A549 (cell line): ENCODE measurements around the gene GAGE13.

Source experiments
- MAFK ChIP-seq: fragments of 450-650 bp; IDR thresholded peaks from 2 replicates; pipeline ENCODE4 v1.6.1; 2014; ENCODE audit not compliant: partially characterized antibody
- POLR2A ChIP-seq: IDR thresholded peaks from 2 replicates; pipeline ENCODE4 v1.6.1; 2012; ENCODE audit warnings: mild to moderate bottlenecking, low read length
- TF ChIP-seq, protein P1 (sequence below): fragments of >200 bp; sonication (Bioruptor Twin); formaldehyde crosslinking; IDR thresholded peaks from 3 replicates; pipeline ENCODE4 v1.5.1; 2016

DNA sequence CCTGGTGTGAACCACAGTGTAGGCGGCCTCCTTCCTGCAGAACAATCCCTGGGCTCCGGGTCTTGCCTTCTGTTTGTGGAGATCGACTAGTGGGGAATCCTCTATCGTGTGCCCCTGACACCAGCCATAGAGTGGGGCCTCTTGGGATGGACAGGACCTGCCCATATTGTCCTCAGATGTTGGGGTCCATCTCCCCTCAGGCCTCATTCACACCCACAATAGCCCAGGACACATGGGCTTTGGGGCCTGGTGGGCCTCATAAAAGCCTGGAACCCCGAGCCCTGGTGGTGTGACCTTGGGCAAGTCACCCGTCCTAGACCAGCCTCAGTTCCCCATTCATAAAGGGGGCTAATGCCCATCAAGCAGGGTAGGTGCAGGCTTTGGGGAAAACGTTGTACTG, 41.2 kb upstream of the GAGE13 start:
- TF ChIP-seq, protein P1, sequence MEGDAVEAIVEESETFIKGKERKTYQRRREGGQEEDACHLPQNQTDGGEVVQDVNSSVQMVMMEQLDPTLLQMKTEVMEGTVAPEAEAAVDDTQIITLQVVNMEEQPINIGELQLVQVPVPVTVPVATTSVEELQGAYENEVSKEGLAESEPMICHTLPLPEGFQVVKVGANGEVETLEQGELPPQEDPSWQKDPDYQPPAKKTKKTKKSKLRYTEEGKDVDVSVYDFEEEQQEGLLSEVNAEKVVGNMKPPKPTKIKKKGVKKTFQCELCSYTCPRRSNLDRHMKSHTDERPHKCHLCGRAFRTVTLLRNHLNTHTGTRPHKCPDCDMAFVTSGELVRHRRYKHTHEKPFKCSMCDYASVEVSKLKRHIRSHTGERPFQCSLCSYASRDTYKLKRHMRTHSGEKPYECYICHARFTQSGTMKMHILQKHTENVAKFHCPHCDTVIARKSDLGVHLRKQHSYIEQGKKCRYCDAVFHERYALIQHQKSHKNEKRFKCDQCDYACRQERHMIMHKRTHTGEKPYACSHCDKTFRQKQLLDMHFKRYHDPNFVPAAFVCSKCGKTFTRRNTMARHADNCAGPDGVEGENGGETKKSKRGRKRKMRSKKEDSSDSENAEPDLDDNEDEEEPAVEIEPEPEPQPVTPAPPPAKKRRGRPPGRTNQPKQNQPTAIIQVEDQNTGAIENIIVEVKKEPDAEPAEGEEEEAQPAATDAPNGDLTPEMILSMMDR, result no peak
- TF ChIP-seq MAFK (no peak), POLR2A (no peak)
